NCI-H1105 treated with DMSO at 0.1 percent for 48 hours (cell line): ENCODE data around the gene AURKB.
"Not testable (repeated sequence)": the region's sequence is repeated elsewhere in the genome, so short reads cannot be mapped to it uniquely, and the experiment has no call there.

Experiments used
- DNase-seq: peaks from one replicate; lab custom pipeline; 2025; lab: John Stamatoyannopoulos, UW

Gene AURKB

GRCh38 chr17:8187517-8188262, 22.7 kb downstream of the AURKB start:
- peak; percentile 99 for DNase-seq

GRCh38 chr17:8186787-8187516, 23.4 kb downstream of the AURKB start:
- peak; percentile 96 for DNase-seq

- no peak for DNase-seq
Observed at GRCh38 chr17:8186446-8186786, 24.0 kb downstream of the AURKB start.

- peak; percentile 85 for DNase-seq
Observed at GRCh38 chr17:8185582-8186445, 24.6 kb downstream of the AURKB start.

- DNase-seq: no peak
Observed at GRCh38 chr17:8176998-8177731, 33.2 kb downstream of the AURKB start.

GRCh38 chr17:8176197-8176940, 34.0 kb downstream of the AURKB start, which contains the start of gene TMEM107:
Gene TMEM107 (minus strand): TSS chr17:8176380. CDS start chr17:8176286, 94 bp downstream.
- DNase-seq: peak; percentile 91

GRCh38 chr17:8175795-8176196, 34.6 kb downstream of the AURKB start:
- DNase-seq: no peak

- peak; percentile 81 for DNase-seq
Observed at GRCh38 chr17:8173871-8174322, 36.5 kb downstream of the AURKB start.

- DNase-seq: peak; percentile 98
Observed at GRCh38 chr17:8173056-8173870, 37.1 kb downstream of the AURKB start.

GRCh38 chr17:8170186-8170585, 40.2 kb downstream of the AURKB start:
- DNase-seq: not testable (repeated sequence)

GRCh38 chr17:8167526-8167925, 42.8 kb downstream of the AURKB start:
- DNase-seq: no peak

- no peak for DNase-seq
Observed at GRCh38 chr17:8166731-8167130, 43.6 kb downstream of the AURKB start.

- no peak for DNase-seq
Observed at GRCh38 chr17:8164815-8165131, 45.6 kb downstream of the AURKB start.

GRCh38 chr17:8163978-8164814, 46.2 kb downstream of the AURKB start:
- no peak for DNase-seq

GRCh38 chr17:8162997-8163977, 47.1 kb downstream of the AURKB start:
- peak; percentile 53 for DNase-seq

- DNase-seq: peak; percentile 69
Observed at GRCh38 chr17:8162233-8162996, 48.0 kb downstream of the AURKB start, which contains the start of gene VAMP2. Gene VAMP2 (minus strand): TSS chr17:8162948. CDS start chr17:8162879, 69 bp downstream.
